MCF 10A (cell line): ENCODE measurements around the gene RNGTT. TPM values are rescaled to one million over a fixed set of nuclear protein-coding genes. Genes with fewer than 3 reads are reported as not detected.
A peak's percentile ranks its signal among the peaks of the same experiment; 100 is the strongest.

Source experiments
- BruUV-seq: library from RNA; stranded (reverse); fragments of 400-500 nt; replicated peaks from 2 replicates; lab custom pipeline; 2021; lab: Mats Ljungman, UMichigan
- CTCF ChIA-PET: fragments of 300-600 bp; sonication (Branson Sonifier 250); formaldehyde crosslinking; extraction: SDS; loops from one replicate; lab custom pipeline; 2021; ENCODE audit warnings: antibody characterized with exemption, inconsistent platforms; lab: Yijun Ruan, JAX
- POLR2A ChIA-PET: fragments of 300-600, 350-650 bp; sonication (Branson Sonifier 250); formaldehyde crosslinking; extraction: SDS; loops from one replicate; lab custom pipeline; 2020; ENCODE audit warnings: antibody characterized with exemption, inconsistent platforms; lab: Yijun Ruan, JAX
- DNase-seq: peaks from one replicate; pipeline ENCODE4 v3.0.0-alpha.2; 2018; ENCODE audit not compliant: unreplicated experiment
- H3K27ac Mint-ChIP-seq: one replicate; pipeline ENCODE4 v1.8.0; 2022; ENCODE audit warnings: mild to moderate bottlenecking, low read depth, mixed read lengths; ENCODE audit not compliant: unreplicated experiment
- H3K27me3 Mint-ChIP-seq: one replicate; pipeline ENCODE4 v1.8.0; 2022; ENCODE audit warnings: mixed read lengths; ENCODE audit not compliant: insufficient read depth, unreplicated experiment
- H3K36me3 Mint-ChIP-seq: one replicate; pipeline ENCODE4 v1.8.0; 2022; ENCODE audit warnings: mild to moderate bottlenecking, moderate library complexity, mixed read lengths; ENCODE audit not compliant: insufficient read depth, unreplicated experiment
- H3K4me1 Mint-ChIP-seq: one replicate; pipeline ENCODE4 v1.8.0; 2022; ENCODE audit warnings: mixed read lengths; ENCODE audit not compliant: insufficient read depth, unreplicated experiment
- H3K4me3 Mint-ChIP-seq: one replicate; pipeline ENCODE4 v1.8.0; 2022; ENCODE audit warnings: mild to moderate bottlenecking, moderate library complexity, mixed read lengths; ENCODE audit not compliant: unreplicated experiment
- H3K9me3 Mint-ChIP-seq: one replicate; pipeline ENCODE4 v1.8.0; 2022; ENCODE audit warnings: mixed read lengths; ENCODE audit not compliant: unreplicated experiment
- CTCF ChIP-seq: fragments of 200-600 bp; IDR thresholded peaks from one replicate; pipeline ENCODE4 v1.8.0; 2022; ENCODE audit warnings: antibody characterized with exemption, mild to moderate bottlenecking; ENCODE audit not compliant: unreplicated experiment
- intact Hi-C: fragments of 100-400 bp; cut with micrococcal nuclease; formaldehyde crosslinking; loops from 2 replicates; pipeline ENCODE4 v1.14.1; 2022
- total RNA-seq: library from RNA; stranded (reverse); gene quantifications from 2 replicates; pipeline ENCODE4 v1.2.3, GENCODE V29; 2022

The RNGTT gene
- total RNA-seq, 1 experiment from 2014 or later, result 14.6 TPM

- H3K9me3 Mint-ChIP-seq, result no peaks in the 10 kb centered on the region
Measured at GRCh38 chr6:88842320-88842719, 121.1 kb downstream of the RNGTT start.

GRCh38 chr6:88840796-88841539 lies 122.5 kb downstream of the RNGTT start:
- no peaks in the 10 kb centered on the region for H3K4me1 Mint-ChIP-seq
- ChIA-PET POLR2A (no interaction called here), CTCF (interaction anchor here (0.7 to 1.4 kb wide), 2 partner anchors 30 to 280 kb away, joined by 3 to 4 read pairs; no protein-coding TSS in a partner anchor)
- peak overlapping the region; percentile 57 for H3K27ac Mint-ChIP-seq
- H3K36me3 Mint-ChIP-seq, result peaks cover 8% of the 10 kb centered on the region
- no peak for TF ChIP-seq CTCF
- no TSS peak for BruUV-seq
- no peak for DNase-seq
- H3K27me3 Mint-ChIP-seq, result no peaks in the 10 kb centered on the region
- intact Hi-C loops, result no loop called here
- no peak overlapping the region for H3K4me3 Mint-ChIP-seq
- no peaks in the 10 kb centered on the region for H3K9me3 Mint-ChIP-seq

More at GRCh38 chr6:88842320-88842719, 121.1 kb downstream of the RNGTT start:
- ChIA-PET POLR2A (no interaction called here), CTCF (interaction anchor here (0.6 kb wide), 1 partner anchor 79 kb away, joined by 3 read pairs; no protein-coding TSS in a partner anchor)
- Mint-ChIP-seq H3K36me3 (peaks cover 8% of the 10 kb centered on the region), H3K4me1 (no peaks in the 10 kb centered on the region), H3K4me3 (no peak overlapping the region), H3K27me3 (no peaks in the 10 kb centered on the region), H3K27ac (peak overlapping the region; percentile 57)
- no TSS peak for BruUV-seq
- TF ChIP-seq CTCF, result no peak
- intact Hi-C loops, result no loop called here
- no peak for DNase-seq

DNA sequence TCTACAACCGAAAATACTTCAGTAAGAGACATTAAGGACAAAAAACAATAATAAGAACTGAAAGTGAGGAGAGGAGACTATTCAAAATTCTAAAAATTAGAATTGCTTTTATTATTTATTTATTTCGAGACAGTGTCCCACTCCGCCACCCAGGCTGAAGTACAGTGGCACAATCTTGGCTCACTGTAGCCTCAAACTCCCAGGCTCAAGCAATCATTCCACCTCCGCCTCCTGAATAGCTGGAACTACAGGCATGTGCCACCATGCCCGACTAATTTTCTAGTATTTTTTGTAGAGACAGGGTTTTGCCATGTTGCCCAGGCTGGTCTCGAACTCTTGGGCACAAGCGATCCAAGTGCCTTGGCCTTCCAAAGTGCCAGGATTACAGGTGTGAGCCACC lies 123.1 kb downstream of the RNGTT start:
- Mint-ChIP-seq H3K4me1 (no peaks in the 10 kb centered on the region), H3K27ac (no peak overlapping the region), H3K27me3 (no peaks in the 10 kb centered on the region), H3K36me3 (peaks cover 8% of the 10 kb centered on the region), H3K9me3 (no peaks in the 10 kb centered on the region), H3K4me3 (no peak overlapping the region)
- TF ChIP-seq CTCF, result no peak
- CTCF ChIA-PET, result interaction anchor here (1.4 kb wide), 1 partner anchor 31 kb away, joined by 4 read pairs; no protein-coding TSS in a partner anchor
- no peak for DNase-seq
- POLR2A ChIA-PET, result no interaction called here
- intact Hi-C loops, result no loop called here
- no TSS peak for BruUV-seq

DNA sequence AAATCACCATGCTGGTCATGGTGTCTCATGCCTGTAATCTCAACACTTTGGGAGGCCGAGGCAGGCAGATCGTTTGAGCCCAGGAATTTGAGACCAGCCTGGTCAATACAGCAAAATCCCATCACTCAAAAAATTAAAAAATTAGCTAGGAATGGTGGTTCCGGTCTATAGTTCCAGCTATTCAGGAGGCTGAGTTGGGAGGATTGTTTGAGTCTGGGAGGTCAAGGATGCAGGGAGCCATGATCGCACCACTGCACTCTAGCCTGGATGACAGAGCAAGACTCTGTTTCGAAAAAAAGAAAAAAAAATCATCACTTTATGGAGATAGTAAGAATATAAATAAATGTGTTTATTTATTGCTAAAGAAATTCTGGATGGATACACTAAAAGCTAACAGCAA lies 124.1 kb downstream of the RNGTT start:
- peaks cover 8% of the 10 kb centered on the region for H3K36me3 Mint-ChIP-seq
- no peaks in the 10 kb centered on the region for H3K4me1 Mint-ChIP-seq
- H3K27me3 Mint-ChIP-seq, result no peaks in the 10 kb centered on the region
- no peak overlapping the region for H3K27ac Mint-ChIP-seq
- ChIA-PET CTCF (interaction anchor here (1.4 kb wide), 1 partner anchor 32 kb away, joined by 4 read pairs; no protein-coding TSS in a partner anchor), POLR2A (interaction anchor here (0.6 kb wide), 1 partner anchor 124 kb away, joined by 3 read pairs; the partner anchor contains the start of gene RNGTT)
- no TSS peak for BruUV-seq
- no peak for DNase-seq
- H3K4me3 Mint-ChIP-seq, result no peak overlapping the region
- no peak for TF ChIP-seq CTCF
- intact Hi-C loops, result no loop called here
- no peaks in the 10 kb centered on the region for H3K9me3 Mint-ChIP-seq
